AG04450 (cell line): ENCODE data around the gene IP6K1. TPM values are rescaled to one million over a fixed set of nuclear protein-coding genes. Genes with fewer than 3 reads are reported as not detected.

Experiments used
- CTCF ChIA-PET: fragments of 300-600, 350-600 bp; formaldehyde crosslinking; extraction: SDS; loops from one replicate; lab custom pipeline; 2022; ENCODE audit warnings: antibody characterized with exemption, inconsistent platforms; lab: Charles Lee
- POLR2A ChIA-PET: fragments of 350-600 bp; formaldehyde crosslinking; extraction: SDS; loops from one replicate; lab custom pipeline; 2021; ENCODE audit warnings: antibody characterized with exemption, inconsistent platforms; lab: Yijun Ruan, JAX
- DNase-seq: peaks from one replicate; pipeline ENCODE4 v3.0.0-alpha.2; 2011; ENCODE audit warnings: low read depth, low spot score
- H3K27ac ChIP-seq: one replicate; pipeline ENCODE4 v1.5.1; 2012; ENCODE audit warnings: low read depth, low read length, control low read depth
- H3K27me3 ChIP-seq: one replicate; pipeline ENCODE4 v1.6.0; 2012; ENCODE audit warnings: low read length; ENCODE audit not compliant: control insufficient read depth, insufficient read depth
- H3K4me3 ChIP-seq: 2 replicates; pipeline ENCODE4 v1.5.1; 2011; ENCODE audit warnings: mild to moderate bottlenecking, low read depth, low read length, control low read depth
- H3K9me3 ChIP-seq: 2 replicates; pipeline ENCODE4 v1.5.1; 2012; ENCODE audit warnings: low read length; ENCODE audit not compliant: control insufficient read depth, insufficient read depth
- polyA plus RNA-seq: library from polyadenylated mRNA; depleted of rRNA; stranded (reverse); fragments of >200 nt; gene quantifications from 2 replicates; pipeline ENCODE4 v1.2.3, GENCODE V29; 2011
- TF ChIP-seq, protein P1 (sequence below): IDR thresholded peaks from 2 replicates; pipeline ENCODE4 v1.5.1; 2011; ENCODE audit warnings: low read depth, low read length, control low read depth, inconsistent platforms

The IP6K1 gene
- polyA plus RNA-seq, 1 experiment = 40.4 TPM

DNA sequence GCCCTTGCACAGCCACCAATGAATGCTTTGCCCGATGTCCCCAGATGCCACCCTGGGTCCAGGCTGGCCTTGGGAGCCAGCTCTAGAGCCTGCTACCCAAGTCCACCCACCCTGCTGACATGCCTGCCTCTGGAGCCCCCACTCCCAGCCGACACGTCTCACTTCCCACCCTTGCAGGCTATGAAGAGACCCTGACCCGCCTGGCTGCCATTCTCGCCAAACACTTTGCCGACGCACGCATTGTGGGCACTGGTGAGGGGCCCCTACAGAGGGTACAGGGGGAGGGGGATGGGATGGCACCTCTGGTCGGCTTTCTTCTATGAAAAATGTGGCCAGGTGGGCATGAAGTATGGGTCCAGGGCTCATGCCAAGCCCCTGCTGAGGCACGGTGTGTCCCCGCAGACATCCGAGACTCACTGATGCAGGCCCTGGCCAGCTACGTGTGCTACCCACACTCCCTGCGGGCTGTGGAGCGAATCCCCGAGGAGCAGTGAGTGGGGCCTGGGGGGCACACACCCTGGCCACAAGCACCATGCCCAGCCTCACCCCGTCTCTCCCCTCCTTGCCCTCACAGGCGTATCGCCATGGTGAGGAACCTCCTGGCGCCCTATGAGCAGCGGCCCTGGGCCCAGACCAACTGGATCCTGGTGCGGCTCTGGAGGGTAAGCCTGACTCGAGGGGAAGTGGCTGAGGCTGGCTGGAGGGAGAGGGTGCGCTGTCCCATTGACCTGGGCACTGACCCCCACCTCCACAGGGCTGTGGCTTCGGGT is 72.8 kb downstream of the IP6K1 start:
- H3K27me3 ChIP-seq = no peaks in the 10 kb centered on the region
- H3K4me3 ChIP-seq = no peak overlapping the region
- ChIA-PET POLR2A (interaction anchor here (0.6 to 0.7 kb wide), 2 partner anchors 40 to 468 kb away, joined by 3 read pairs; no protein-coding TSS in a partner anchor), CTCF (interaction anchor here (0.9 to 1.0 kb wide), 2 partner anchors 10 to 125 kb away, joined by 4 to 5 read pairs; no protein-coding TSS in a partner anchor)
- no peak for DNase-seq
- no peak overlapping the region for H3K27ac ChIP-seq
- TF ChIP-seq, protein P1, sequence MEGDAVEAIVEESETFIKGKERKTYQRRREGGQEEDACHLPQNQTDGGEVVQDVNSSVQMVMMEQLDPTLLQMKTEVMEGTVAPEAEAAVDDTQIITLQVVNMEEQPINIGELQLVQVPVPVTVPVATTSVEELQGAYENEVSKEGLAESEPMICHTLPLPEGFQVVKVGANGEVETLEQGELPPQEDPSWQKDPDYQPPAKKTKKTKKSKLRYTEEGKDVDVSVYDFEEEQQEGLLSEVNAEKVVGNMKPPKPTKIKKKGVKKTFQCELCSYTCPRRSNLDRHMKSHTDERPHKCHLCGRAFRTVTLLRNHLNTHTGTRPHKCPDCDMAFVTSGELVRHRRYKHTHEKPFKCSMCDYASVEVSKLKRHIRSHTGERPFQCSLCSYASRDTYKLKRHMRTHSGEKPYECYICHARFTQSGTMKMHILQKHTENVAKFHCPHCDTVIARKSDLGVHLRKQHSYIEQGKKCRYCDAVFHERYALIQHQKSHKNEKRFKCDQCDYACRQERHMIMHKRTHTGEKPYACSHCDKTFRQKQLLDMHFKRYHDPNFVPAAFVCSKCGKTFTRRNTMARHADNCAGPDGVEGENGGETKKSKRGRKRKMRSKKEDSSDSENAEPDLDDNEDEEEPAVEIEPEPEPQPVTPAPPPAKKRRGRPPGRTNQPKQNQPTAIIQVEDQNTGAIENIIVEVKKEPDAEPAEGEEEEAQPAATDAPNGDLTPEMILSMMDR = no peak
- H3K9me3 ChIP-seq = peaks cover 7% of the 10 kb centered on the region; the same call in 1 of the 2 replicates

DNA sequence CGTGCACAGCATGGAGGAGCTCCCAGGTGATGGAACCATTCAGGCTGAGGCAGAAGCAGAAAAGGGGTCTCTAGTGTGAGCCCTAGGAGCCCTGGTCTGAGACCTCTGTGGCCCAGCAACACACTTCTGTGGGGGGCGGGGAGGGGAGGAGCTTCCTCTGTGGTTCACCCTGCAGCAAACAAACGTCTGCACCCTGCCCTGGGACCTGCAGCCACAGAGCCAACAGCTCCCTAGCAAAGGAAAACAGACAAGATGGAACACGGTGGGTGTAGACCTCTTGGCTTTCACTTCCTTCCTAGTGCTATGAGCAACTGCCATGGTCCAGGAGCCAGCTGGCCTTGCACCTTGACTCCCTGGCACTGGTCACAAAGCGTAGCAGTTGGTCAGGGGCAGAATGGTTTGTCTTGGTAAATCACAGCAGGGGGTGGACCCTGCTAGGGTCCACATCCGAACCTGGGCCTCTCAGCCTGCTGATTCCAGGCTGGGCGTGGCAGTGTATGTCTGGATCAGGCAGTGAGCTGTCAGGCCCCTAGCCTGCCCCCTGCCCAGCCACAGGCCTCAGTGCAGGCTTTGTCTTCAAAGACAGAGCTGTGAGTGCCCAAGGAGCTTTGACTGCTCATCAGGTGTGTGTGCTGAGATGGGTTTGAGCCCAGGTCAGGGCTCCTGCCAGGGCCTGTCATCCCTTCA is 73.6 kb downstream of the IP6K1 start:
- no peaks in the 10 kb centered on the region for H3K27me3 ChIP-seq
- no peak overlapping the region for H3K27ac ChIP-seq
- no peak overlapping the region for H3K4me3 ChIP-seq
- DNase-seq = no peak
- ChIA-PET CTCF (interaction anchor here (0.9 to 1.2 kb wide), 3 partner anchors 9 to 173 kb away, joined by 3 to 5 read pairs (median 4); no protein-coding TSS in a partner anchor), POLR2A (interaction anchor here (0.7 kb wide), 1 partner anchor 40 kb away, joined by 3 read pairs; no protein-coding TSS in a partner anchor)
- no peaks in the 10 kb centered on the region; the same call in 1 of the 2 replicates for H3K9me3 ChIP-seq
- TF ChIP-seq, protein P1 = no peak

DNA sequence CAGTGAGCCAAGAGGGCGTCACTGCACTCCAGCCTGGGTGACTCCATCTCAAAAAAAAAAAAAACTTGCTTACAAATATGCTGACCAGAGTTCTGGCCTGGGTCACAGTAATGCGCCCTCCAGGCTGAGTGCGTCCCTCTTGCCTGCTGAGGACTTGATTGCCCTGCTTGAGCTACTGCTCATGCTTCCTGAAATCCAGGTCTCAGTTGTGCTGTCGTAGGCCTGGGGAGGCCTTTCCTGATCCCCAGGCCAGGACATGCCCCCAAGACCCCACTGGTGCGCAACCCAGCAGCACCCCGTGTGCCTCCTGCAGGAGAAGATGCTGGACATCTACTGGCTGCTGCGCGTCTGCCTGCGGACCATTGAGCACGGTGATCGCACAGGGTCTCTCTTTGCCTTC is 74.2 kb downstream of the IP6K1 start:
- POLR2A ChIA-PET = interaction anchor here (1.4 kb wide), 1 partner anchor 10 kb away, joined by 5 read pairs; no protein-coding TSS in a partner anchor
- TF ChIP-seq, protein P1 = no peak
- H3K4me3 ChIP-seq = no peak overlapping the region

DNA sequence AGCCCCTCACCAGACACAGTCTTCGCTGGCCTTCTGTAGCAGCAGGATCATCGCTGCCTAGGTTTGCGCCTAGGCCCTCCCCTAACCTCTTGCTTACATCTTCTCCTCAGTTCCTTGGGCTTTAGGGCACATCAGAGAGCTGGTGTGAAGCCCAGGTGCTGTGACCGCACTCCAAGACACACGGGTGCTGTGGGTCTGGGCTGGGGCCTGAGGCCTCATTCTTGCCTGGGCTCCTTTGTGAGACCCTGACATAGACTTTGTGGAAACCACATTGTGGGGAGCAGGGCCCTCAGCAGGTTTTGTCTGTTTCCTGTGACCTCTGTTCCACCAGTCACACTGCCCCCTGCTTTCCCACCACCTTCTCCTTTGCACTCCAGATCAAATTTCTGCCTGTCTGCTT is 74.9 kb downstream of the IP6K1 start:
- ChIA-PET CTCF (interaction anchor here (1.2 kb wide), 1 partner anchor 172 kb away, joined by 3 read pairs; no protein-coding TSS in a partner anchor), POLR2A (interaction anchor here (1.4 kb wide), 1 partner anchor 9 kb away, joined by 5 read pairs; no protein-coding TSS in a partner anchor)
- DNase-seq = no peak
- Histone ChIP-seq H3K9me3 (no peaks in the 10 kb centered on the region), H3K27me3 (no peaks in the 10 kb centered on the region), H3K4me3 (no peak overlapping the region), H3K27ac (no peak overlapping the region)
- TF ChIP-seq, protein P1 = no peak

More for the DNA sequence above, 74.2 kb downstream of the IP6K1 start:
- no peak overlapping the region for H3K27ac ChIP-seq
- CTCF ChIA-PET = interaction anchor here (1.2 kb wide), 1 partner anchor 172 kb away, joined by 3 read pairs; no protein-coding TSS in a partner anchor
- no peak for DNase-seq
- no peaks in the 10 kb centered on the region for H3K27me3 ChIP-seq
- no peaks in the 10 kb centered on the region for H3K9me3 ChIP-seq
